IMR-90 (cell line): ENCODE data around the gene MUC5B. TPM values are rescaled to one million over a fixed set of nuclear protein-coding genes. Genes with fewer than 3 reads are reported as not detected.

Source experiments
- ATAC-seq: fragments of 200-7000 bp; cut with Tn5 transposase; 2 replicates; pipeline ENCODE4 v1.9.1; 2020; ENCODE audit warnings: low read depth, mild to moderate bottlenecking, moderate library complexity
- BruUV-seq: library from RNA; stranded (reverse); fragments of 400-500 nt; replicated peaks from 2 replicates; lab custom pipeline; 2021; lab: Mats Ljungman, UMichigan
- CTCF ChIA-PET: fragments of 300-600 bp; formaldehyde crosslinking; extraction: SDS; loops from one replicate; lab custom pipeline; 2021; ENCODE audit warnings: antibody characterized with exemption; lab: Yijun Ruan, JAX
- POLR2A ChIA-PET: fragments of 300-600 bp; sonication (Branson Sonifier 250); formaldehyde crosslinking; loops from one replicate; lab custom pipeline; 2022; ENCODE audit warnings: antibody characterized with exemption; ENCODE audit not compliant: unreplicated experiment; lab: Charles Lee
- DNase-seq: peaks from one replicate; pipeline ENCODE4 v3.0.0; 2013
- H2AFZ ChIP-seq: replicated peaks from 2 replicates; pipeline ENCODE3; 2013; ENCODE audit warnings: low read length, mild to moderate bottlenecking; ENCODE audit not compliant: poor library complexity
- H2AK5ac ChIP-seq: 2 replicates; pipeline ENCODE4 v1.6.1; 2013; ENCODE audit warnings: low read depth, low read length, inconsistent platforms
- H2AK9ac ChIP-seq: replicated peaks from 2 replicates; pipeline ENCODE3; 2013; ENCODE audit warnings: mild to moderate bottlenecking, low read depth, low read length, moderate library complexity; ENCODE audit not compliant: poor library complexity
- H2BK120ac ChIP-seq: 2 replicates; pipeline ENCODE4 v1.6.1; 2013; ENCODE audit warnings: low read depth, low read length, inconsistent platforms
- H2BK15ac ChIP-seq: 3 replicates; pipeline ENCODE4 v1.6.1; 2013; ENCODE audit warnings: low read depth, low read length, inconsistent platforms
- H2BK20ac ChIP-seq: 2 replicates; pipeline ENCODE4 v1.6.1; 2013; ENCODE audit warnings: low read depth, mild to moderate bottlenecking, inconsistent platforms, low read length, moderate library complexity
- H2BK5ac ChIP-seq: 2 replicates; pipeline ENCODE4 v1.6.1; 2013; ENCODE audit warnings: mild to moderate bottlenecking, low read depth, low read length, inconsistent platforms; ENCODE audit not compliant: poor library complexity, severe bottlenecking
- H3K14ac ChIP-seq: replicated peaks from 2 replicates; pipeline ENCODE4 v1.6.1; 2013; ENCODE audit warnings: low read depth, low read length, inconsistent platforms
- H3K18ac ChIP-seq: 2 replicates; pipeline ENCODE4 v1.6.1; 2013; ENCODE audit warnings: low read depth, low read length, control low read depth
- H3K23ac ChIP-seq: 2 replicates; pipeline ENCODE4 v1.6.1; 2013; ENCODE audit warnings: low read depth, low read length, inconsistent platforms
- H3K27ac ChIP-seq: 2 replicates; pipeline ENCODE4 v1.5.1; 2013; ENCODE audit warnings: mild to moderate bottlenecking, control low read depth, low read length; ENCODE audit not compliant: insufficient read depth
- H3K27me3 ChIP-seq: 2 replicates; pipeline ENCODE4 v1.6.1; 2013; ENCODE audit warnings: low read length; ENCODE audit not compliant: control insufficient read depth, insufficient read depth
- H3K36me3 ChIP-seq: 2 replicates; pipeline ENCODE4 v1.6.1; 2013; ENCODE audit warnings: low read length, mixed read lengths; ENCODE audit not compliant: control insufficient read depth, insufficient read depth
- H3K4ac ChIP-seq: 2 replicates; pipeline ENCODE4 v1.6.1; 2013; ENCODE audit warnings: low read depth, low read length, inconsistent platforms
- H3K4me1 ChIP-seq: 2 replicates; pipeline ENCODE4 v1.6.1; 2013; ENCODE audit warnings: low read length, mixed read lengths; ENCODE audit not compliant: control insufficient read depth, insufficient read depth
- H3K4me2 ChIP-seq: 2 replicates; pipeline ENCODE4 v1.6.1; 2013; ENCODE audit warnings: low read depth, mild to moderate bottlenecking, control low read depth, low read length, moderate library complexity
- H3K4me3 ChIP-seq: 2 replicates; pipeline ENCODE4 v1.5.1; 2013; ENCODE audit warnings: low read depth, mild to moderate bottlenecking, control low read depth, low read length, moderate library complexity; ENCODE audit not compliant: insufficient read depth
- H3K56ac ChIP-seq: 2 replicates; pipeline ENCODE4 v1.6.1; 2013; ENCODE audit warnings: low read length, inconsistent platforms; ENCODE audit not compliant: insufficient read depth; ENCODE audit errors: extremely low read depth
- H3K79me1 ChIP-seq, 2 experiments: 2 replicates each; pipeline ENCODE4 v1.6.1; 2013; ENCODE audit warnings: low read length in 2 of 2, inconsistent platforms in 1 of 2, low read depth in 1 of 2
- H3K9ac ChIP-seq: 2 replicates; pipeline ENCODE4 v1.6.1; 2013; ENCODE audit warnings: low read depth, low read length, control low read depth
- H3K9me1 ChIP-seq: 2 replicates; pipeline ENCODE4 v1.6.1; 2013; ENCODE audit warnings: low read length, inconsistent platforms; ENCODE audit not compliant: insufficient read depth
- H3K9me3 ChIP-seq: 2 replicates; pipeline ENCODE4 v1.6.1; 2013; ENCODE audit warnings: low read length; ENCODE audit not compliant: control insufficient read depth, insufficient read depth
- H4K20me1 ChIP-seq: 2 replicates; pipeline ENCODE4 v1.6.1; 2013; ENCODE audit warnings: low read length, inconsistent platforms; ENCODE audit not compliant: insufficient read depth
- H4K5ac ChIP-seq: 2 replicates; pipeline ENCODE4 v1.6.1; 2013; ENCODE audit warnings: mild to moderate bottlenecking, low read depth, low read length, control low read depth
- H4K8ac ChIP-seq, 2 experiments: 2 replicates each; pipeline ENCODE4 v1.6.1; 2013; ENCODE audit warnings: low read depth in 2 of 2, low read length in 2 of 2, control low read depth in 1 of 2, inconsistent platforms in 1 of 2
- H4K91ac ChIP-seq: 2 replicates; pipeline ENCODE4 v1.6.1; 2013; ENCODE audit warnings: low read depth, low read length, inconsistent platforms; ENCODE audit not compliant: insufficient read depth
- BHLHE40 ChIP-seq: fragments of 150-350 bp; IDR thresholded peaks from 2 replicates; pipeline ENCODE4 v1.6.1; 2016; ENCODE audit warnings: mild to moderate bottlenecking, low read depth, low read length
- CHD1 ChIP-seq: IDR thresholded peaks from 2 replicates; pipeline ENCODE4 v1.6.1; 2012; ENCODE audit warnings: low read depth, low read length, improper control_type of control experiment
- FOS ChIP-seq: fragments of 150-350 bp; IDR thresholded peaks from 2 replicates; pipeline ENCODE4 v1.6.1; 2016; ENCODE audit warnings: low read depth, low read length
- MAFK ChIP-seq: IDR thresholded peaks from 2 replicates; pipeline ENCODE4 v1.6.1; 2012; ENCODE audit warnings: low read depth, low read length, improper control_type of control experiment
- MAZ ChIP-seq: IDR thresholded peaks from 2 replicates; pipeline ENCODE4 v1.6.1; 2012; ENCODE audit warnings: low read depth, mild to moderate bottlenecking, low read length, improper control_type of control experiment, moderate library complexity, borderline replicate concordance
- MXI1 ChIP-seq: IDR thresholded peaks from 2 replicates; pipeline ENCODE4 v1.6.1; 2012; ENCODE audit warnings: low read depth, mild to moderate bottlenecking, low read length, moderate library complexity, borderline replicate concordance
- NFE2L2 ChIP-seq: fragments of 150-350 bp; IDR thresholded peaks from 2 replicates; pipeline ENCODE4 v1.6.1; 2016; ENCODE audit warnings: low read depth, mild to moderate bottlenecking, low read length
- POLR2A ChIP-seq: IDR thresholded peaks from 2 replicates; pipeline ENCODE4 v1.6.1; 2012; ENCODE audit warnings: mild to moderate bottlenecking, low read depth, low read length
- RAD21 ChIP-seq: IDR thresholded peaks from 2 replicates; pipeline ENCODE4 v1.6.1; 2012; ENCODE audit warnings: low read length, improper control_type of control experiment
- RCOR1 ChIP-seq: IDR thresholded peaks from 2 replicates; pipeline ENCODE4 v1.6.1; 2012; ENCODE audit warnings: mild to moderate bottlenecking, low read length, improper control_type of control experiment; ENCODE audit not compliant: insufficient replicate concordance
- RFX5 ChIP-seq: IDR thresholded peaks from 2 replicates; pipeline ENCODE4 v1.8.0; 2012; ENCODE audit warnings: low read depth, mild to moderate bottlenecking, low read length, moderate library complexity
- SMC3 ChIP-seq: fragments of 150-350 bp; IDR thresholded peaks from 2 replicates; pipeline ENCODE4 v1.6.1; 2016; ENCODE audit warnings: low read depth, mild to moderate bottlenecking, antibody characterized with exemption, low read length, moderate library complexity
- WGBS, 2 experiments: methylation state at CpG; one replicate each; pipeline versions ENCODE4 v1.1.5 to v1.1.7; 2013; ENCODE audit warnings: missing lambda C conversion rate in 2 of 2; ENCODE audit not compliant: insufficient read length in 1 of 2; ENCODE audit errors: extremely low coverage in 2 of 2; 5-methylcytosine and 5-hydroxymethylcytosine counted together
- dilution Hi-C: fragments of 300-500 bp; cut with HindIII; formaldehyde crosslinking; loops from one replicate; pipeline ENCODE4 v1.14.3; 2018; ENCODE audit warnings: low sequenced_read_pairs; ENCODE audit not compliant: unreplicated experiment
- in situ Hi-C: fragments of 300-500 bp; cut with MboI; formaldehyde crosslinking; loops from 3 replicates; pipeline ENCODE4 v1.14.3; 2019; ENCODE audit warnings: low sequenced_read_pairs, inconsistent platforms, mixed read lengths
- intact Hi-C: fragments of 100-400 bp; cut with micrococcal nuclease; formaldehyde crosslinking; loops from 2 replicates; pipeline ENCODE4 v1.10.0; 2022
- polyA plus RNA-seq, 3 experiments: library from polyadenylated mRNA; depleted of rRNA; stranded (reverse); fragments of >200 nt; gene quantifications; 2 replicates each; pipeline ENCODE4 v1.2.3, GENCODE V29; 2012; ENCODE audit warnings: low replicate concordance in 1 of 3
- total RNA-seq: library from RNA; depleted of rRNA; stranded (reverse); fragments of >200 nt; gene quantifications from 2 replicates; pipeline ENCODE4 v1.2.3, GENCODE V29; 2012
- TF ChIP-seq, protein P1 (sequence below): conservative IDR thresholded peaks from 2 replicates; pipeline ENCODE4 v1.5.1; 2012; ENCODE audit warnings: mild to moderate bottlenecking, low read depth, low read length, improper control_type of control experiment
- TF ChIP-seq, protein P2 (sequence below): fragments of 150-350 bp; IDR thresholded peaks from 2 replicates; pipeline ENCODE4 v1.6.1; 2016; ENCODE audit warnings: low read depth, mild to moderate bottlenecking, low read length, moderate library complexity, borderline replicate concordance
- TF ChIP-seq, protein P3 (sequence below): fragments of 150-350 bp; IDR thresholded peaks from 2 replicates; pipeline ENCODE4 v1.6.1; 2017; ENCODE audit warnings: mild to moderate bottlenecking, antibody characterized with exemption, low read length, low read depth

MUC5B gene
- total and polyA plus RNA-seq, 2 of the 4 experiments (the other 2 are of a cell fraction), result not detected

DNA sequence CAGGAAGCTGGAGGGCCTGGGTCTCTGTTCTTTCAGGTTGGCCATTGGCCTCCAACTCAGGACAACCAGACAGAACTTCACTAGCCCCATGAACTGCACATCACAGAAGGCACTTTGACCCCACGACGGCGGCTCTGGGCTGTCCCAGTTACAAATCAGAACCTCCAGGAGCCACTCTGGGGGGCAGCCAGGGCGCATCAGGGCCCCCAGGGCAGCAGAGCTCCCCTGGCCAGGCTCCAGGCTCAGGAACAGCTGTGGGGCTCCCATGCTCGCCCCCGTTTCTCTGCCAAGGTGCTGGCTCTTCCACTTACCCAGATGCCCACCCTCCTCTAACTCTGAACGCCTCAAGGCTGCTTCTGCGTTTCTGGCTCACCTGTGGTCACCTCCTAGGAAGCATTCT is 61.0 kb downstream of the MUC5B start:
- Histone ChIP-seq H3K23ac (no peak overlapping the region), H2BK15ac (no peak overlapping the region), H3K79me1 (peaks cover 3 to 5% of the 10 kb centered on the region in 2 experiments; a peak in 1 of 4 replicates), H3K27me3 (no peaks in the 10 kb centered on the region), H4K8ac (no peak overlapping the region), H4K20me1 (0 out of 2 replicates have a peak, but pooled peaks cover 5% of the 10 kb centered on the region), H3K4me1 (no peaks in the 10 kb centered on the region), H3K36me3 (peaks cover 62% of the 10 kb centered on the region), H3K9me3 (no peaks in the 10 kb centered on the region), H4K5ac (no peak overlapping the region), H3K4ac (no peak overlapping the region), H4K91ac (no peak overlapping the region), H3K9ac (no peak overlapping the region), H3K14ac (no peak overlapping the region), H3K4me3 (no peak overlapping the region), H2BK120ac (no peak overlapping the region), H3K27ac (no peak overlapping the region), H2AK9ac (no peak overlapping the region), H3K9me1 (no peaks in the 10 kb centered on the region), H2AK5ac (no peak overlapping the region), H3K18ac (no peak overlapping the region), H2AFZ (no peak overlapping the region), H2BK20ac (no peak overlapping the region), H3K4me2 (no peak overlapping the region), H3K56ac (no peak overlapping the region), H2BK5ac (no peak overlapping the region)
- intact Hi-C loops, result no loop called here
- no TSS peak for BruUV-seq
- dilution Hi-C loops, result no loop called here
- in situ Hi-C loops, result no loop called here
- 76% methylated on average over 6 of the region's 8 CpGs; no CpG with 5 or more reads in 1 of the 2 experiments for WGBS, 2 experiments
- TF ChIP-seq, protein P1, sequence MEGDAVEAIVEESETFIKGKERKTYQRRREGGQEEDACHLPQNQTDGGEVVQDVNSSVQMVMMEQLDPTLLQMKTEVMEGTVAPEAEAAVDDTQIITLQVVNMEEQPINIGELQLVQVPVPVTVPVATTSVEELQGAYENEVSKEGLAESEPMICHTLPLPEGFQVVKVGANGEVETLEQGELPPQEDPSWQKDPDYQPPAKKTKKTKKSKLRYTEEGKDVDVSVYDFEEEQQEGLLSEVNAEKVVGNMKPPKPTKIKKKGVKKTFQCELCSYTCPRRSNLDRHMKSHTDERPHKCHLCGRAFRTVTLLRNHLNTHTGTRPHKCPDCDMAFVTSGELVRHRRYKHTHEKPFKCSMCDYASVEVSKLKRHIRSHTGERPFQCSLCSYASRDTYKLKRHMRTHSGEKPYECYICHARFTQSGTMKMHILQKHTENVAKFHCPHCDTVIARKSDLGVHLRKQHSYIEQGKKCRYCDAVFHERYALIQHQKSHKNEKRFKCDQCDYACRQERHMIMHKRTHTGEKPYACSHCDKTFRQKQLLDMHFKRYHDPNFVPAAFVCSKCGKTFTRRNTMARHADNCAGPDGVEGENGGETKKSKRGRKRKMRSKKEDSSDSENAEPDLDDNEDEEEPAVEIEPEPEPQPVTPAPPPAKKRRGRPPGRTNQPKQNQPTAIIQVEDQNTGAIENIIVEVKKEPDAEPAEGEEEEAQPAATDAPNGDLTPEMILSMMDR, result no peak
- no peak for TF ChIP-seq CHD1
- no peak for TF ChIP-seq SMC3
- TF ChIP-seq RCOR1, result no peak
- TF ChIP-seq, protein P2, sequence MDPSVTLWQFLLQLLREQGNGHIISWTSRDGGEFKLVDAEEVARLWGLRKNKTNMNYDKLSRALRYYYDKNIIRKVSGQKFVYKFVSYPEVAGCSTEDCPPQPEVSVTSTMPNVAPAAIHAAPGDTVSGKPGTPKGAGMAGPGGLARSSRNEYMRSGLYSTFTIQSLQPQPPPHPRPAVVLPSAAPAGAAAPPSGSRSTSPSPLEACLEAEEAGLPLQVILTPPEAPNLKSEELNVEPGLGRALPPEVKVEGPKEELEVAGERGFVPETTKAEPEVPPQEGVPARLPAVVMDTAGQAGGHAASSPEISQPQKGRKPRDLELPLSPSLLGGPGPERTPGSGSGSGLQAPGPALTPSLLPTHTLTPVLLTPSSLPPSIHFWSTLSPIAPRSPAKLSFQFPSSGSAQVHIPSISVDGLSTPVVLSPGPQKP, result no peak
- TF ChIP-seq, protein P3, sequence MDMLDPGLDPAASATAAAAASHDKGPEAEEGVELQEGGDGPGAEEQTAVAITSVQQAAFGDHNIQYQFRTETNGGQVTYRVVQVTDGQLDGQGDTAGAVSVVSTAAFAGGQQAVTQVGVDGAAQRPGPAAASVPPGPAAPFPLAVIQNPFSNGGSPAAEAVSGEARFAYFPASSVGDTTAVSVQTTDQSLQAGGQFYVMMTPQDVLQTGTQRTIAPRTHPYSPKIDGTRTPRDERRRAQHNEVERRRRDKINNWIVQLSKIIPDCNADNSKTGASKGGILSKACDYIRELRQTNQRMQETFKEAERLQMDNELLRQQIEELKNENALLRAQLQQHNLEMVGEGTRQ, result no peak
- TF ChIP-seq BHLHE40, result no peak
- TF ChIP-seq POLR2A, result no peak
- no peak for TF ChIP-seq MAZ
- no peak for TF ChIP-seq FOS
- TF ChIP-seq RAD21, result no peak
- TF ChIP-seq NFE2L2, result no peak
- no peak for TF ChIP-seq MXI1
- TF ChIP-seq MAFK, result no peak
- no peak for TF ChIP-seq RFX5
- CTCF ChIA-PET, result no interaction called here
- ATAC-seq, result no peak
- POLR2A ChIA-PET, result no interaction called here
- DNase-seq, result no peak
